Heart left ventricle (tissue), 16 donors: ENCODE data around the gene NKTR. TPM values are rescaled to one million over a fixed set of nuclear protein-coding genes. Genes with fewer than 3 reads are reported as not detected.

Experiments used
- ATAC-seq, 4 donors: fragments of 200-7000 bp; cut with Tn5 transposase; one replicate each; pipeline ENCODE4 v1.9.1; 2020 to 2022; ENCODE audit warnings: moderate library complexity in 4 of 4, mild to moderate bottlenecking in 3 of 4, moderate number of reproducible peaks in 1 of 4
- DNase-seq, 5 donors: peaks; one replicate each; pipeline ENCODE4 v3.0.0-alpha.2; 2020
- H3K27ac ChIP-seq, 12 donors: fragments of 200-600 bp; sonication (generic) in 4 of 12; one replicate each; pipeline versions ENCODE4 v1.5.0 to v1.8.0; 2016 to 2022; ENCODE audit warnings: mild to moderate bottlenecking in 2 of 12
- H3K27me3 ChIP-seq, 9 donors: fragments of 200-600 bp; sonication (generic) in 2 of 9; one replicate each; pipeline versions ENCODE4 v1.5.1 to v1.8.0; 2016 to 2022; ENCODE audit warnings: mild to moderate bottlenecking in 3 of 9
- H3K36me3 ChIP-seq, 9 donors: fragments of 200-600 bp; sonication (generic) in 2 of 9; one replicate each; pipeline versions ENCODE4 v1.5.0 to v1.8.0; 2018 to 2022; ENCODE audit warnings: mild to moderate bottlenecking in 2 of 9
- H3K4me1 ChIP-seq, 12 donors: fragments of 200-600 bp; sonication (generic) in 4 of 12; one replicate each; pipeline versions ENCODE4 v1.5.0 to v1.8.0; 2016 to 2022; ENCODE audit warnings: mild to moderate bottlenecking in 3 of 12
- H3K4me3 ChIP-seq, 12 donors: fragments of 200-600 bp; sonication (generic) in 4 of 12; one replicate each; pipeline versions ENCODE4 v1.5.0 to v1.8.0; 2017 to 2022; ENCODE audit warnings: mild to moderate bottlenecking in 9 of 12, moderate library complexity in 4 of 12
- H3K9me3 ChIP-seq, 12 donors: fragments of 200-600 bp; sonication (generic) in 4 of 12; one replicate each; pipeline versions ENCODE4 v1.5.0 to v1.8.0; 2016 to 2022; ENCODE audit warnings: mild to moderate bottlenecking in 1 of 12
- CTCF ChIP-seq, 12 donors: fragments of 200-600 bp; sonication (generic) in 4 of 12; IDR thresholded peaks; one replicate each; pipeline versions ENCODE4 v1.5.0 to v1.8.0; 2018 to 2022; ENCODE audit warnings: antibody characterized with exemption in 12 of 12, mild to moderate bottlenecking in 5 of 12
- POLR2A ChIP-seq, 2 donors: fragments of 450-650 bp; IDR thresholded peaks; one replicate each; pipeline ENCODE4 v1.6.1; 2017; ENCODE audit warnings: antibody characterized with exemption in 2 of 2, mild to moderate bottlenecking in 2 of 2, moderate library complexity in 2 of 2
- WGBS, 4 donors: extraction: QIAGEN DNeasy Blood & Tissue Kit in 2 of 4; methylation state at CpG; one replicate each; pipeline versions ENCODE4 v1.1.5 to v1.1.7; 2013 to 2018; 5-methylcytosine and 5-hydroxymethylcytosine counted together
- intact Hi-C, 10 donors: fragments of 100-400 bp; cut with DNase I; formaldehyde crosslinking; loops; one replicate each; pipeline versions ENCODE4 v1.11.1 to v1.14.2; 2022
- polyA plus RNA-seq, 2 donors: library from polyadenylated mRNA; stranded (reverse); fragments of 200-250 nt; gene quantifications; one replicate each; pipeline ENCODE4 v1.2.3, GENCODE V29; 2013
- total RNA-seq, 9 donors: library from RNA; depleted of rRNA in 2 of 9; stranded (reverse); fragments of >200 nt in 2 of 9; fragmentation: NEBNext Ultra II Directional in 3 of 9; extraction: Animal tissue kit (Norgen Biotek cat#: 25700) in 3 of 9; gene quantifications; one replicate each; pipeline versions ENCODE4 v1.1.0 to v1.2.4, GENCODE V29; 2016 to 2023
- donor health status: ischemic (EF 13 %, LVEDD 7.1; RV severe dilation, severe dysfunction).
- donor health status: healthy with polysubstance abuse.
- donor health status: DM: no; HTN: yes; CAD: no.
- donor health status: DM: no; HTN: no; CAD: no.
- donor health status: ischemic (EF 25% LVEDD 6.9; RV normal size, moderate dysfunction).
- donor health status: ischemic (EF 25% LVEDD 5.7; RV mildly dilated, moderate dysfunction).
- donor health status: healthy.
- donor health status: DM: yes; HTN: yes; CAD: no.
- donor health status: ischemic (EF 35%, LVEDD 5.7; RV mildly dilated, moderate dysfunction).
- donor health status: nonischemic (EF 11% LVEDD 7.7; RV severe dilation, severe dysfunction).
- donor health status: DM: yes; HTN: yes; CAD: no.
- donor health status: PGD.
- donor health status: ischemic (EF 29% LVEDD 5.4; RV normal size, mild dysfunction).
- donor health status: nonischemic (EF 23%, LVEDD 6.1; RV moderate dilation, normal function).

NKTR gene
- total and polyA plus RNA-seq, 11 donors = 10.7 to 40.6 (median 20.9) TPM

GRCh38 chr3:42658091-42658770, 57.7 kb downstream of the NKTR start:
- Histone ChIP-seq H3K36me3 (peaks cover 0 to 22% (median 12%) of the 10 kb centered on the region in 9 donors), H3K27me3 (no peaks in the 10 kb centered on the region), H3K27ac (peak overlapping the region in 5 of 12 donors; percentile 19 to 98 (median 42)), H3K4me3 (no peak overlapping the region), H3K9me3 (no peaks in the 10 kb centered on the region), H3K4me1 (peaks cover 5 to 73% (median 33%) of the 10 kb centered on the region in 12 donors)
- DNase-seq (peak in 1 of 5 donors; percentile 10), ATAC-seq (no peak)
- no peak for TF ChIP-seq CTCF (IDR thresholded peaks at IDR 0.05)
- no peak for TF ChIP-seq POLR2A (IDR thresholded peaks at IDR 0.05)
- WGBS, 4 donors = 82 to 86% (median 85%) methylated on average over 18 to 34 of the region's 34 CpGs
- intact Hi-C loops = loop anchor here in 5 of 10 donors (2.0 to 10.0 kb wide), 5 partner anchors 44 to 89 kb away; partner anchors contain the start of genes HHATL (in 3 of the 5) and SEC22C (in 1 of the 5)

GRCh38 chr3:42658771-42659390, 58.4 kb downstream of the NKTR start:
- DNase-seq (peak in 2 of 5 donors; percentile 9 to 17), ATAC-seq (no peak)
- H3K4me1 ChIP-seq = peaks cover 5 to 66% (median 30%) of the 10 kb centered on the region in 12 donors
- TF ChIP-seq POLR2A (IDR thresholded peaks at IDR 0.05) (no peak), CTCF (IDR thresholded peaks at IDR 0.05) (no peak)
- H3K9me3 ChIP-seq = no peaks in the 10 kb centered on the region
- H3K36me3 ChIP-seq = peaks cover 0 to 22% (median 12%) of the 10 kb centered on the region in 9 donors
- no peak overlapping the region for H3K4me3 ChIP-seq
- H3K27me3 ChIP-seq = no peaks in the 10 kb centered on the region
- WGBS, 4 donors = 53 to 61% (median 58%) methylated on average over 17 to 22 of the region's 22 CpGs
- peak overlapping the region in 9 of 12 donors; percentile 4 to 98 (median 55) for H3K27ac ChIP-seq
- intact Hi-C loops = loop anchor here in 5 of 10 donors (2.0 to 10.0 kb wide), 5 partner anchors 43 to 88 kb away; partner anchors contain the start of genes HHATL (in 3 of the 5) and SEC22C (in 1 of the 5)

- Histone ChIP-seq H3K9me3 (no peaks in the 10 kb centered on the region), H3K4me3 (no peak overlapping the region), H3K4me1 (peaks cover 5 to 69% (median 30%) of the 10 kb centered on the region in 12 donors), H3K27ac (peak overlapping the region in 10 of 12 donors; percentile 7 to 98 (median 48)), H3K27me3 (no peaks in the 10 kb centered on the region), H3K36me3 (peaks cover 0 to 22% (median 13%) of the 10 kb centered on the region in 9 donors)
- TF ChIP-seq CTCF (IDR thresholded peaks at IDR 0.05) (no peak), POLR2A (IDR thresholded peaks at IDR 0.05) (no peak)
- 38 to 67% (median 53%) methylated on average over 12 to 25 of the region's 25 CpGs for WGBS, 4 donors
- intact Hi-C loops = loop anchor here in 7 of 10 donors (2.0 to 10.0 kb wide), 6 partner anchors 41 to 88 kb away; partner anchors contain the start of genes HHATL (in 3 of the 7) and SEC22C (in 1 of the 7)
- peak in 2 of 5 donors; percentile 17 for DNase-seq
- peak in 2 of 4 donors; percentile 1 to 8 for ATAC-seq
Observed at GRCh38 chr3:42659451-42660130, 59.1 kb downstream of the NKTR start.
